ENCODE data around the gene DDX17.

GRCh38 chr22:38531251-38531938 is 25.3 kb upstream of the DDX17 start:
- TF ChIP-seq CTCF (IDR thresholded peaks at IDR 0.05) (no peak), EP300 (IDR thresholded peaks at IDR 0.05) (no peak), POLR2A (IDR thresholded peaks at IDR 0.05) (no peak), POLR2AphosphoS5 (IDR thresholded peaks at IDR 0.05) (no peak)
